Measurements from ENCODE around the gene GLG1.
"Not testable (repeated sequence)": the region's sequence is repeated elsewhere in the genome, so short reads cannot be mapped to it uniquely, and the experiment has no call there.

The GLG1 gene

DNA sequence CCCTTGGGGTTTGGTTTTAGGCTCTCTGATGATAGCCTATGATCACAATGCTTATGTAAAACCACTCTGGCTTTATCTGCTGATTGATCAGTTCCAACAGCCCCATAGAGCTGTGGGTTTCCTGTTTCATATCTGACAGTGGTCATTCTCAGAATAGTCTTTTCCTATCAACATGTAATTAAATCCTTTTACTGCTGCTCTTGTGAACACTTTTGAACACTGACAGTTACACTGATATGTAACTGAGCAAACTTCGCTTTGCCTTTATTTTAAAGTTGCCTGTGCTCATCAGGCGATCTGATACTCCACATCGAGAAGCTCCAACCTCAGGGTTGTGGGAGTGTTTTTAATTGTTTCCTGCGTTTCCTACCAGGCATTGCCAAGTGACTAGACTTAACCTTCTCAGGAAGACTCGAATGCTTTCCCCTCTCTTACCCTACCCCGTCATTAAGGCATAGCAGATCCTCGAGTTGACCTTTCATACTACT is 168.4 kb downstream of the GLG1 start:
- DNase-seq: peak; percentile 49

DNA sequence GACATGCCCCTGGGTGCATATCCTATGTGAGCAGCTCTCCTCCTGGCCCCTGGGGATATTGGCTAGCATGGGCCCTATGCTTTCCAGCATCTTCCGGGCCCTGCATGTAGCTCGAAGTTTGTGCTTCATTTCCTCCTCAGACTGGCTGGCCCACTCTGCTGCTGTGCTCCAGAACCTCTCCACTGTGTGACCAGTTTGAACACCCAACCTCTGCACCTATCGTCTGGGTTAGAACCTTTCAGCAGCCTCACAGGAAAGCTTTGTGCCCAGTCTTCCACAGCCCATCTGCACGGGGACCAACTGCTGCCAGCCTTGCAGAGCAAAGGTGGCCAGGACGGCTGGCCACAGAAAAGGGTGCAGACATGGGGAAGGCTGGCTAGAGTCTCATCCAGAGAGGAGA is 175.4 kb downstream of the GLG1 start:
- DNase-seq: no peak

DNA sequence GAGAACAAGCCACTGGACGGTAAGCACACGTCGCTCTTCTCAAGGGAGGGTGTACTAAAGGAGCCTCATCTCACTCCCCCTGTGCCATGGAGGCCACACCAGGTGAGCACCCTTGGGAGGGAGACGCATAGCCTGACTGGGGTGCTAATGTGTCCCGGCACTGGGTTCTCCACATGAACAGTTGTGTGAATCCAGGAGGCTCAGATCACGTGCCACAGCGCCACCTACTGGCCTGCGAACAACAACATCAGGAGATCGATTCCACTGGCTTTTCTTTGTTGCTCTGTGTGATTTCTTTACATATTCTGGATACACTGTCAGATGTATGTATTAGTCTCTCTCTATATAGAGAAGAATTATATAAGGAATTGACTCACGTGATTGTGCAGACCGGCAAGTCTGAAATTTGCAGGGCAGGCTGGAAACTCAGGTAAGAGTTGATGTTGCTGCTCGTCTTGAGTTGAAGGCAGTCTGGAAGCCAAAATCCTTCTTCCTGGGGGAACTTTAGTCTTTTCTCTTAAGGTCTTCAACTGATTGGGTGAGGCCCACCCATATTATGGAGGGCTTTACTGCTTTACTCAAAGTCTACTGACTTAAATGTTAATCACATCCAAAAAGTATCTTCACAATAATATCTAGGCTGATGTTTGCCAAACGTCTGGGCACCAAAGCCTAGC is 176.7 kb downstream of the GLG1 start:
- DNase-seq: peak; percentile 59

DNA sequence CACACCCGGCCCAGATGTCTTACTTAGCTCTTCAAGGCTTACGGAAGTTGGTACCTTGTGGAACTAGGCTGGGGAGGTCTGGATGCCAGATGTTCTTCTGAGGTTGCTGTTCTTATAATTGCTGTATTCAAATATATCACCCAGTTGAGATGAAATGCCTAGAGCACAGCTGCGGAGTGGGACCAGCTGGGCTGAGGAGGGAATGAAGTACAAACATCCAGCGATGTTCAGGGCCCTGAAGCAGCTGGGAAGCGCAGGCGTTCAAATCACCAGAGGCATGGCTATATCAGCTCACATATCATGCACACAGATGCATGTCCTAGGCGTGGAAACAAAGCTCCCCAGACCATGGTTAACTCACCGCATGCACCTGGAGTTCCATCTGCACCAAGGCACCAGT is 178.4 kb downstream of the GLG1 start:
- DNase-seq: not testable (repeated sequence)

DNA sequence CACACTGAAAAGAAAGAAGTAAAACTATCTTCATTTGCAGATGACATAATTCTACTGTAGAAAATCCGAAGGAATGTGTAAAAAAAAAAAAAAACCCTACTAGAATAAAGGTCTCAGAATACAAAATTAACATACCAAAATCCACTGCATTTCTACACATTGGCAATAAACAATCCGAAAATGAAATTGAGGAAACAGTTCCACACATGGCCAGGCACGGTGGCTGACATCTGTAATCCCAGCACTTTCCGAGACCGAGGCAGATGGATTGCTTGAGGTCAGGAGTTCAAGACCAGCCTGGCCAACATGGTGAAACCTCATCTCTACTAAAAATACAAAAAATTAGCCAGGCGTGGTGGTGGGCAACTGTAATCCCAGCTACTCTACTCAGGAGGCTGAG is 181.2 kb downstream of the GLG1 start:
- not testable (repeated sequence) for DNase-seq

DNA sequence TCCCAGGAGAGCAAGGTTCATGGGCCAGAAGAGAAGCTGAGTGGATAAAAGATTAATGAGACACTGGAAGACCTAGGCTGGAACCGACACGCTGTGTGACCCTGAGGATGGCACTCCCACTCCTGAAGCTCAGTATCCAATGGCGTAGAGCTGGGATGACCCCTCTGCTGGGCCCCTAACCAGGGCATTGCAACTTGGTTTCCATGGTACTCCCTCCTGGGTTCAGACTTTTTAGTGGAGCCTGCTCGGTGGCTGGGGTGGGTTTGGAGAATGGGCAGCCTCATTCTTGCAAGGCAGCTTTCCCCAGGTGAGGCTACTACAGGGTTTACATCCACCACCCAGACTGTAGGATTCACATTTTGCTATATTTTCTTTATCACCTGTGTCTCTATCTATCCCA is 183.2 kb downstream of the GLG1 start:
- DNase-seq: not testable (repeated sequence)

DNA sequence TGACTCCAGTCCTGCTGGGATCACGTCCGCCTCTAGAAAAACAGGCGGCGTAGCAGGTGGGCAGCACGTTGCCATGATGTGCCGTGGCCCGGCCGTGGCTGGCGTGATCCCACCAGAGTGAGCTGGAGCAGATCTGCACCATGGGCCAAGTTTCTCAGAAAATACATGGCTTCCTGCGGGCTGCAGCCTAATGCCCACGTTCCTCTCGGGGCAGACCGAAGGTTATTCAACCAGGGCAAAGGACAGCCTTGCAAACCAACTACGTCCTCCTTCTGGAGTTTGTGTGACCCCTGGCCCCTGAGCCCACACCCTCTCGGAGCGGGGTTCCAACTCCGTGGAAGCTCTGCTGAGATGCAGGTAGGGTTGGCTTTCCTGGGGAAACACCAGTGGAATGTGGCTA is 184.8 kb downstream of the GLG1 start:
- not testable (repeated sequence) for DNase-seq

DNA sequence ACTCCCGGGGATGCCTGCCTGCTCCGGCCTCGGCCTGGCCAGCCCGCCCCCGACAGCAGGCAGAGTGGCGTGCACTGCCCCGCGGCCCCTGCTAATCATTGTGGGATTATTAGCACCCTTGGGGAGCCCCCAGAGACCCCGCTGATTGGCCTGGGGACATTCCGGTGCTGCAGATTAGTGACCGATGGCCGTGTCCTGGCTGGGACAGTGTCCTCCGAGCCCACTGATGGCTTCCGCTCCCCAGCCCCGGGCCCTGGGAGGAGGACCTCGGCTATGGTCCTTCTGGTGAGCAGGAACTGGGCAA is 185.5 kb downstream of the GLG1 start:
- not testable (repeated sequence) for DNase-seq

DNA sequence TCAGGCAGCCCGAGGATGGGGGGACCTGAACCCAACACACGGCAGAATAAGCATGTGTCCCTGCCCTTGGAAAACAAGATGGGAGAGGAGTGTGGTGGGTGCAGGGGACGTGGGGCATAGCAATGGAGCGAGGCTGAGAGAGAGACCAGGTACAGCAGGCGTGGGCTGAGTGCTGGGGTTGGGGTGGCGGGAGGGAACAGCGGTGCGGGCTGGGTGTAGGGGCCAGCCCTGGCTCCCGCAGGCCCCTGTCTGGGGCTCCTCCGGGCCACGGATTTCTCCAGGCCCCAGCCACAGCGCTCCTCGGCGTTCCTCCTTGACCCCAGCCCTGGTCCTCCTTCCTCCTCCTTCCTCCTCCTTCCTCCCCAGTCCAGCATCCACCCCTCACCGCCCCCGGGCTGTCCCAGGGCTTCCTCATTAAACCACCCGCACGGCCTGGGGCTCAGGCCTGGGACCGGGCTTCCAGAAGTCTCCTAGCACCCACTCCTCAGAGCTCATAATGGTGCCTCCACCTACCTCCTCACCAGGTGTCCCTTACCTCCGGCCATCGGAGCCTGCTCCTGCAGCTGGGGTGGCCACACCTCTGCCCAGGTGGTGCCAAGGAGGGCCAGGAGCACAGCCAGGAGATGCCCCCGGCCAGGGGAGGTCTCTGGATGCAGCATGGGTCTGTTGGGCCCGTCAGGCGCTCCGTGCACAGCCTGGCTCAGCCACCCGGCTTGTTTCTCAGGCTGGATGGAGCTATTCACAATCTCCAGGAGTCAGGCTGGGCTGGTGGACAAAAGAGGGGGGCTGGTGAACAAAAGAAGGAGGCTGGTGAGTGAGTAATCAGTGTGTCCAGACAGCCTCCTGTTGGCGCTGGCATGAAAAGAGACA is 186.1 kb downstream of the GLG1 start, which contains the start of gene CLEC18B:
Gene CLEC18B (minus strand): TSS at position 867 of the 870 bp plus-strand sequence. CDS start 208 bp downstream, at position 659.
- not testable (repeated sequence) for DNase-seq

DNA sequence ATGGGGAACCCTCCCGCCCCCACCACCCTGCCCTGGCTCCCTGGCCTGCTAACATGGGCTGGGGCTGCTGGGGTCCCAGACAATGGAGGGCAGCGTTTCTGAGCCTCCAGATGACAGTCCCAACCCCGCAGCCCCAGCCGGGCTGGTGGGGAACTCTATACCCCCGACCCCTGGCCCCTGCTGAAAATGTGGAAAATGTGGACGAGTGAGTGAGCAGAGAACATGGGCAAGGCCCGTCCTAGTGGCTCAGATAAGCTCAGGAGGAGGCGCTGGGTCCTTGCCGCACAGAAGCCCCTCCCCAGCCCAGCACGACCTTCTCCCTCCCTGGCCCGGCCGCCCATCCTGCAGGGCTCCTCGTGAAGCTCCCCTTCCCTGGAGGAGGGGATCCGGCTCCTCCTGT is 187.1 kb downstream of the GLG1 start:
- not testable (repeated sequence) for DNase-seq

DNA sequence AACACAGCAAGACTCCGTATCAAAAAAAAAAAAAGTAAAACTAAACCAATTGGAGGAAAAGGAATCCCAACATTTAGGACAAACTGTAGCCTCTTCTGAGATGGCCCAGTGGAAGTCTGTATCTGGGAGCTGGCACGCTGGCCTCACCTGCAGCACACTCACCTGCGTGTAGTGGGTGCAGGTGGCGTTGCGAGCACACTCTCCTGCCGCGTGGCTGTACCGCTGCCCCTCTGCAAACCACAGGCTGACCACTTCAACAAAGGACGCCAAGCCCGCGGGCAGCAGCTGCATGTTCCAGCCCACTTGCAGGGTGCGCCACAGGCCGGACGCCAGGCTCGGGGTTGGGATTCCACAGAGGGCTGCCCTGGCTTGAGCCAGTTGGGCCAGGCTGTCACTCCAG is 189.0 kb downstream of the GLG1 start:
- not testable (repeated sequence) for DNase-seq

DNA sequence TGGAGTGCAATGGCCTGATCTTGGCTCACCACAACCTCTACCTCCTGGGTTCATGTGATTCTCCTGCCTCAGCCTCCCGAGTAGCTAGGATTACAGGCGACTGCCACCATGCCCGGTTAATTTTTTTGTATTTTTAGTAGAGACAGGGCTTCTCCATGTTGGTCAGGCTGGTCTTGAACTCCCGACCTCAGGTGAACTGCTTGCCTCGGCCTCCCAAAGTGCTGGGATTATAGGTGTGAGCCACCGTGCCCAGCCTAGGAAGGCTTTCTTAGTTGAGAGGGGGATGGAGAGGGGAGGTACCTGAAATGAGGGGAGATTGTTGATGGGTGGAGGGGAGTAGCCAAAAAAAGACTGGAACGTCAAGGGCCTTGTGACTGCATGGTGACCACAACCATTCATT is 193.0 kb downstream of the GLG1 start:
- not testable (repeated sequence) for DNase-seq

DNA sequence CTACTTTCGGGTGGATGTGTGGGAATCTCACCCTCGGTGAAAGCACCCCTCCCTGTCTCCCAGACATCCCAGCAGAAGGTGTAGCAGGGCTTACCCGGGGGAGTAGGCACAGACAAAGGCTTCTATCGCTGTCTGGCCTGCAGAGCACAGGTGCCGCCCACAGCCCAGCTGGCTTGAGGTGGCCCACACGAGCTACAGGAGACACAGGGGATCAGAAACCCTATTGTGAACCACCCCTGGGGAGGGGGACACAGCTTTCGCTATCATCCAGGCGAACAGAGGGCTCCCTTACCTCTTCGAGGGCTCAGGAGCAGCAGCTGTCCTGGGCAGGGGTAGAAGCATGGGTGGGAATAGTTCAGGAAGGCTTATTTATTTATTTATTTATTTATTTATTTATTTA is 193.4 kb downstream of the GLG1 start:
- DNase-seq: not testable (repeated sequence)

DNA sequence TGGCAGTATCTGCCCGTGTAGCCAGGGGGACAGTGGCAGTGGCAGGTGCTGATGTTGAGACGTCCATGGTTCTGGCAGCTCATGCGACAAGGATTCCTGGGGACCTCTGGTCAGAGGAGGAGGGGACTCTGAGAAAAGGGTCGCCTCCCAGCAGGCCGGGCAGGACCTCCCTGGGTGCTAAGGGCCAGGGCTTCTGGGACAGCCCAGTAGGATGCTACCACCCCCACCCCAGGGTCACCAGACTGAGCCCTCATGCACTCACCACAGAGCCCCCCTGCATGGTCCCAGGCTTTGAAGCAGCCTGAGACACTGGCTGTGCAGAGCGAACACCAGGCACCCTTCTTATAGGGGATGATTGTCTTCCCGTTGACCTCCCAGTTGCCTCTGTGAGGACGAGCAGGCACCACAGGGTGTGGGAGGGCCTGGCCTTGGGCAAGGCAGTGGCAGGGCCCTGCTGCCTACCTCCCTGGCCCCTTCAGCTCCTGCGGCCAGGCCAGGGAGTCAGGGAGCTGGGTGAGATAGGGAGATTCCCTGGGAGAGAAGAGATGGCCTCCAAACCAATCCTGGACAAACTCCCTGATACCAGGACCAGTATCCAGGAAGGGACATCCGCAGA is 194.0 kb downstream of the GLG1 start:
- not testable (repeated sequence) for DNase-seq

DNA sequence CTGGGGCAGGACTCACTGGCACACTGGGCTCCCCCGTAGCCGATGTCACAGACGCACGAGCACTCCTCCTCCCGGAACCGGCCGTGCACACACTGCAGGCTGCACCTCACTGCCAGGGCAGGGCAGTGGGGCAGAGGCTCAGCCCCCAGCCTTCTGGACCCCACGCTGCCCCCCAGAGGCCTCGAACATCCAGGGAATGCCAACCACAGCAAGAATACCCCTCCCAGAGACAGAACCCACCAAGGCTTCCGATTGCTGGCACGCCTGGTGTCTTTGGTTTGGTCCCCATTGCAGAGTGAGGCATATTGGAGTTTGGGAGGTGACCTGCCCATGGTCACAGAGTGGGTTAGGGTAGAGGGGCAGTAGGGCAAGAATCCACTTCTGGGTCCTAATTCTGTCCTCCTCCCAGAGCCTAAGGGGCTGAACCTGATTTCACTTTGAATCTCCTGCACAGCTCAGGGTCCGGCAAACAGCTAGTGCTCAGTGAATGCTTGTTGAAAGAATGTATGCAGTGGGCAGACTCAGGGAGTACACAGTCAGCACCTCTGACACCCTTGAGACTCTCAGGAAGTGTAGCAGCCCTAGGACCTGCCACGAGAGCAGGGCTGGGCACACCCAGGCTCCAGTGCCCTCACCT is 194.7 kb downstream of the GLG1 start:
- DNase-seq: not testable (repeated sequence)

DNA sequence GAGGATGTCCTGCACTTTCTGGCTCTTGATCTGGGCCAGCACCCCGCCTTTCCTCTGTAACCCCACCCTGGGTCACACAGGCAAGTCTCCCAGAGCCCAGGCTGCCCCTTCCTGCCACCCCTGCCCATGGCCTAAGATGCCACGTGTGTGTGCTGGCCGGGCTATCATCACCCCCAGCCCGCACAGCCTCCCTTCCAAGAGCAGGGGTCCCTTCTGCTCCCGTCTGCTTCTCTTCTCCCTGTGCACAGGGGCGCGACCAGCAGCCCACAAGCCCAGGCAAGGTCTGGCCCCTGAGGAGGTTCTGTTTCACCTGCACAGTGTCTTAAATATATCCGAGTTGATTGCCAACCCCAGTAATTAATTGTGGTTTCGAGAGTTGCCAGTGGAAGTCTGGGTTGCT is 195.9 kb downstream of the GLG1 start:
- DNase-seq: not testable (repeated sequence)

DNA sequence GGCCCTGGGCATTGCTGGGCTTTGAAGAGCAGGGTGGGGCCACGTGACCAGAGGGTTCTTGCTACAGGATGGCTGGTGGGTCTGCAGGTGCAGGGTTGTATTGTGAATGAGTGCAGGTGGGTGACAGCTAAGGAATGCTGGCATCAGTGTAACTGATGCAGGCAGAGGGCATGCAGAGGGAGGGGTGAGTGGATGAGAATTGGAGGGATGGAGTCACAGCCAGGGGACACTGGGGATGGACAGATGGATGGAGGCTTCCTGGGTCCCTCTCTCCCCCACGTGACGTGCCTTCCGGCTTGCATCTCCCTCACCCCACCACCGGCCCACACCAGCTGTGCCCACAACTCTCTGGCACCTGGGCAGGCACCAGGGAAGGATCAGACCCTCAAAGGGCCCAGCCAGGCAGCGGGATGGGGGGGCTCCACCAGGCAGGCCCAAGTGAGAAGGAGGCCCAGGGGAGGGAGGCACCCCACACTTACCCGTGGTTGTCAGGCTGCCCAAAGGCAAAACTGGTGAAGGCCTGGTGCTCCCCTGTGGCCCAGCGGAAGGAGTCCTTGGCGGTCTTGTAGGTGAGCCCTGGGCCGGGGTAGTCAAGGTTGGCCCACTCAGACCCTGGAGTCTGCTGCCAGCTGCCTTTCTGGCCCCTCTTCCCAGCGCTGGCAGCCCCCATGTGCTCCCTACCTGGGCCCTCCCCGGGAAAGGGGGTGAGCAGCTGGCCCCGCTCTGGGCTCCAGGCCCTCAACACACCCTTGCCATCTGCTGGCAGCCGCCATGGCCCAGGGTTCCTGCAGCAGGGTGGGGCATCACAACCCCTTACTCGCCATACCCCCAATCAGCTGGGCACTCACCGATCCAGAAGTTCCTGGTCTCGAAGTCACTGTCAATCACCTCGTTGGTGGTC is 196.6 kb downstream of the GLG1 start:
- DNase-seq: not testable (repeated sequence)

DNA sequence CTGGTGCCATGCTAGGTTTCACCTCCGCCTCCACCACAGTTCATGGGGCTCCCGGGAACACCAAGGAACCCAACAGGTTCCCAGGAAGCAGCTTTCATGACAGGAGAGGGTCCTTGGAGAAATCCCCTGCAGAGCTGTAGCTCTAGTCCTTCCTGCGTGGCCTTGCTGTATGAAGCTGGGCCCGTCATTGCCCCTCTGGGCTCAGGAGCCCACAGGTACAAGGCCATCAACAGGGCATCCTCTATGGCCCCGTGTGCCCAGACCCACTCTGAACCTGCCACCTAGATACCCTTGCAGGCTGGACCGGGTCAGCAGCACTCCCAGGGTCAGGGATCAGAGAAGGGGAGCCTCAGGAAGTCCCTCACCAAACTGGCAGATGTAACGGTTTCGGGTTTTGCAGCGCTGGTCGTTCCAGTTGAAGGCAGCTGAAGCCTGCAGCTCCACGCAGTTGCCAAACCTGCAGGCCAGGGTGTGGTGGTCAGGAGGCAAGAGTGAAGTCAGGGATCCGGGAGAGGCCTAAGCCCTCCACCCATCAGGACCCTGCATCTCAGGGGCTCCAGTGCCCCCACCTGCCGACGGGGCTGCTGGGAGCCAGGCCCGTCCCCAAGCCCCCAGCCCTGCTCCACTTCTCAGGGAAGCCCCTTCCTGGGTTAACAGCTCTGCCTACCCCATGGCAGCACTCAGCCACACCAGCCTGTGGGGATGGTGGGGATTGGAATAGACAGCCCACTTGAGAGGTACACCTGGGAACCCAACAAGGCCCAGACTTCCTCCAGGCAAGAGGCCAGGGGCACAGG is 197.5 kb downstream of the GLG1 start:
- DNase-seq: not testable (repeated sequence)

DNA sequence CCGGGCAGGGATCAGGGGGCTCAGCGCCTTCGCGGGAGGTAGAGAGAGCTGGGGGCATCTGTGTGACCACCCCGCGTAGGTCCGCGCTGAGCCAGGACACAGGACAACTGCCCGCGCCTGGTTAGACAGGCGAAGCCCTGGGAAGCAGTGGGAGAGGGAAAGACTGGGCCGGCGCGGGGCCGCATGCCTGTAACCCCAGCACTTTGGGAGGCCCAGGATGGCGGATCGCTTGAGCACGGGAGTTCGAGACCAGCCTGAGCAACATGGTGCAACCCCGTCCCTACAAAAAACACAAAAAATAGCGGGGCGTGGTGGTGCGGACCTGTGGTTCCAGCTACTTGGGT is 199.6 kb downstream of the GLG1 start:
- DNase-seq: not testable (repeated sequence)

DNA sequence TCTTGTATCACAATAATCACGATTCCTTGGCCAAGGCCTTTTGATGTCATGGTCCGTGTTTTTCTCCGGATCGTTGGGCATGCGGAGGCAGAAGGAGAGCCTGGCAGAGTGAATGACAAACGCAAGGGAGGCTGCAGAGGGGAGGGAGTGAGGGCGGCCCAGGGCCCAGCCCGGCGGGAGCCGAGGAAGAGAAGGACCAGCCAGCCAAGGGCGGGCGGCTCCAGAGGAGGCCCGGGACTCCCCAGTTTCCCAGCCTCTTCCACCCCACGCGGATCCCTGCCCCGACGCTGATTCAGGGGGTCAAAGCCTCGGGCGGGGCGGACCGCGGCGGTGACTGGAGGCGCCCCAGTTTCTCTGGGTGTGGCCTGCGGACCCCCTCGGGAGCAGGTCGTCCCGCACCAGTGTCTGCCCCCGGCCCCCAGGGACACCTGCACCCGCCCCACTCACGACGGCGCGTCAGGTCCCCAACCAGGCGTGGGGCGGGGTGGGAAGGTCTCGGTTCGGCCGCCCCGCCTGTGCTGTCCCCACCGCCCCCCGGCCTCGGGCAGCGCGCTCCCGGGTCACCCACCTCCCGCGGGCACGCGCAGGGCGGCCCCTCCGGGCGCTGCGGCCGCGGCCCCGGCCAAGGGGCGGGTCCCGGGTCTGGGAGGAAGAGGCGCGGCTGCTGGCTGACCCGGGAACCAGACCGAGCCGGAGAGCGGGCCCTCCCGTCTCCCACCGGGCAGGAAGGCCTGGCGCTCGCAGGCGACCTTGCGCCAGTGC is 200.1 kb downstream of the GLG1 start:
- DNase-seq: not testable (repeated sequence)

Data from CD4-positive, alpha-beta T cell treated with Interleukin-17A for 1 hour (primary cell).